ENCODE results near the gene VWA8. TPM values are rescaled to one million over a fixed set of nuclear protein-coding genes. Genes with fewer than 3 reads are reported as not detected.

VWA8 gene
- polyA plus RNA-seq, 1 of the 3 experiments (the other 2 are of a cell fraction) = 5.5 TPM

DNA sequence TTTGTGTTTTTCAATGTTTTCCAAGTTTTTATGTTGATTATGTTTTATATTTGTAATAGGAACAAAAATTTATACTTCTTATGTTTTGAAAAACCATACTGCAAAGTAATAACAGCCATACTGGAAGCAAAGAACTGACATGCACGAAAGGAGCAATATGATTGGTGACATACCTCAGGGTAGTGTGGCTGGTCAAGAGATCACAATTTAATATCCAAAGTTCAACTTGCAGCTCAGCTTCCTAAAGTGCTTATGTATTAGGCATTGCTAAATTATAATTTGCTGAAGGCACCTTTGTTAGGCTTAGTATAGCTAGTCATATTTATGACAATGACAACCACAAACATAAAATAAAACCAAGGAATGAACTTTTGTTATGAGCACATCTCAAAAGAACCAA, 25.9 kb downstream of the VWA8 start:
- 92% methylated on average over 1 of the region's 1 CpG for WGBS (ENCODE audit: low lambda C conversion rate)
- Histone ChIP-seq H3K4me2 (no peak overlapping the region), H3K79me2 (ENCODE audit: insufficient read depth) (0 out of 2 replicates have a peak, but pooled peaks cover under 1% of the 10 kb centered on the region), H3K27me3 (ENCODE audit: insufficient read depth) (no peaks in the 10 kb centered on the region), H2AFZ (ENCODE audit: low read depth) (no peak overlapping the region), H3K4me1 (ENCODE audit: control insufficient read depth in 1 of 2, insufficient read depth in 2 of 2, low read depth in 1 of 2, low read length in 1 of 2) (peaks cover 0 to 5% of the 10 kb centered on the region in 2 experiments; a peak in 2 of 4 replicates), H3K36me3 (replicated peaks in 1 of 2; ENCODE audit: control insufficient read depth in 1 of 2, insufficient read depth in 2 of 2, low read length in 1 of 2) (peaks cover 3 to 11% of the 10 kb centered on the region in 2 experiments), H3K4me3 (ENCODE audit: low read depth in 2 of 2, low read length in 1 of 2) (no peak overlapping the region), H3F3A (replicated peaks; ENCODE audit: insufficient read depth) (peaks cover 12% of the 10 kb centered on the region), H3K9me2 (no peaks in the 10 kb centered on the region), H3K9me3 (0 out of 2 replicates have a peak, but pooled peaks cover 5% of the 10 kb centered on the region), H4K20me1 (ENCODE audit: insufficient read depth) (no peaks in the 10 kb centered on the region), H3K27ac (ENCODE audit: low read depth in 2 of 2, low read length in 1 of 2) (no peak overlapping the region), H3K9ac (no peak overlapping the region)
- DNase-seq = no peak
- TF ChIP-seq RXRA (IDR thresholded peaks at IDR 0.05; ENCODE audit: borderline replicate concordance, low read depth) (no peak), NRF1 (IDR thresholded peaks at IDR 0.05; ENCODE audit: low read depth, low read length) (no peak), EP300 (IDR thresholded peaks at IDR 0.05; ENCODE audit: borderline replicate concordance in 1 of 2, low read depth in 1 of 2, low read length in 1 of 2) (no peak), POLR2AphosphoS5 (IDR thresholded peaks at IDR 0.05; ENCODE audit: low read depth, low read length) (no peak), NFIC (IDR thresholded peaks at IDR 0.05; ENCODE audit: borderline replicate concordance) (no peak), ELF1 (IDR thresholded peaks at IDR 0.05) (no peak), MXI1 (IDR thresholded peaks at IDR 0.05; ENCODE audit: low read depth, low read length) (no peak), MEF2A (IDR thresholded peaks at IDR 0.05; ENCODE audit: borderline replicate concordance, low read depth) (no peak), CHD2 (IDR thresholded peaks at IDR 0.05; ENCODE audit: low read length, partially characterized antibody) (no peak), FOSL2 (IDR thresholded peaks at IDR 0.05; ENCODE audit: borderline replicate concordance, low read depth) (no peak), RCOR1 (IDR thresholded peaks at IDR 0.05; ENCODE audit: low read length) (no peak)
- TF ChIP-seq, protein P1, sequence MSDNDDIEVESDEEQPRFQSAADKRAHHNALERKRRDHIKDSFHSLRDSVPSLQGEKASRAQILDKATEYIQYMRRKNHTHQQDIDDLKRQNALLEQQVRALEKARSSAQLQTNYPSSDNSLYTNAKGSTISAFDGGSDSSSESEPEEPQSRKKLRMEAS (IDR thresholded peaks at IDR 0.05; ENCODE audit: low read depth) = no peak
- TF ChIP-seq, protein P2, sequence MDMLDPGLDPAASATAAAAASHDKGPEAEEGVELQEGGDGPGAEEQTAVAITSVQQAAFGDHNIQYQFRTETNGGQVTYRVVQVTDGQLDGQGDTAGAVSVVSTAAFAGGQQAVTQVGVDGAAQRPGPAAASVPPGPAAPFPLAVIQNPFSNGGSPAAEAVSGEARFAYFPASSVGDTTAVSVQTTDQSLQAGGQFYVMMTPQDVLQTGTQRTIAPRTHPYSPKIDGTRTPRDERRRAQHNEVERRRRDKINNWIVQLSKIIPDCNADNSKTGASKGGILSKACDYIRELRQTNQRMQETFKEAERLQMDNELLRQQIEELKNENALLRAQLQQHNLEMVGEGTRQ (IDR thresholded peaks at IDR 0.05; ENCODE audit: borderline replicate concordance, low read depth, low read length) = no peak
- TF ChIP-seq, protein P3, sequence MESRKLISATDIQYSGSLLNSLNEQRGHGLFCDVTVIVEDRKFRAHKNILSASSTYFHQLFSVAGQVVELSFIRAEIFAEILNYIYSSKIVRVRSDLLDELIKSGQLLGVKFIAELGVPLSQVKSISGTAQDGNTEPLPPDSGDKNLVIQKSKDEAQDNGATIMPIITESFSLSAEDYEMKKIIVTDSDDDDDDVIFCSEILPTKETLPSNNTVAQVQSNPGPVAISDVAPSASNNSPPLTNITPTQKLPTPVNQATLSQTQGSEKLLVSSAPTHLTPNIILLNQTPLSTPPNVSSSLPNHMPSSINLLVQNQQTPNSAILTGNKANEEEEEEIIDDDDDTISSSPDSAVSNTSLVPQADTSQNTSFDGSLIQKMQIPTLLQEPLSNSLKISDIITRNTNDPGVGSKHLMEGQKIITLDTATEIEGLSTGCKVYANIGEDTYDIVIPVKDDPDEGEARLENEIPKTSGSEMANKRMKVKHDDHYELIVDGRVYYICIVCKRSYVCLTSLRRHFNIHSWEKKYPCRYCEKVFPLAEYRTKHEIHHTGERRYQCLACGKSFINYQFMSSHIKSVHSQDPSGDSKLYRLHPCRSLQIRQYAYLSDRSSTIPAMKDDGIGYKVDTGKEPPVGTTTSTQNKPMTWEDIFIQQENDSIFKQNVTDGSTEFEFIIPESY (IDR thresholded peaks at IDR 0.05; ENCODE audit: borderline replicate concordance, low read depth) = no peak
- ChIA-PET POLR2A (no interaction called here), CTCF (interaction anchor here (1.2 kb wide), 1 partner anchor 27 kb away, joined by 3 read pairs; no protein-coding TSS in a partner anchor)

DNA sequence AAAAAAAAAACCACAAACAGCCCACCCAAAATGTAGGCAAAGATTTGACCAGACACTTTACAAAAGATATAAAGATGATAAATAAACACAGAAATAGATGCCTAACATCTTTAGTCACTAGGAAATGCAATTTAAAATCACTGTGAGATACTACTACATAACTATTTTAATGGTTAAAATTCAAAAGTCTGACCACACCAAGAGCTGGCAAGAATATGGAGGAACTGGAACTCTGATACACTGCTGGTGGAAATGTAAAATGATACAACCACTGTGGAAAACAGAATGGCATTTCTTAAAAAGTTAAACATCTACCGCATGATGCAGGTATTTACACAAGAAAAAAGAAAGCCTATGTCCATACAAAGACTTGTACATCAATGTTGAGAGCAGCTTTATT, 26.8 kb downstream of the VWA8 start:
- TF ChIP-seq NRF1 (IDR thresholded peaks at IDR 0.05; ENCODE audit: low read depth, low read length) = no peak
- TF ChIP-seq JUND (IDR thresholded peaks at IDR 0.05) = no peak
- TF ChIP-seq FOSL2 (IDR thresholded peaks at IDR 0.05; ENCODE audit: borderline replicate concordance, low read depth) = no peak
- no peak for TF ChIP-seq GATA2 (CRISPR knock-in tag; IDR thresholded peaks at IDR 0.05)
- TF ChIP-seq FOXJ3 (CRISPR knock-in tag; IDR thresholded peaks at IDR 0.05) = no peak
- TF ChIP-seq RFX5 (IDR thresholded peaks at IDR 0.05; ENCODE audit: low read length) = no peak
- no peak for TF ChIP-seq MXI1 (IDR thresholded peaks at IDR 0.05; ENCODE audit: low read depth, low read length)
- no peak for TF ChIP-seq RXRA (IDR thresholded peaks at IDR 0.05; ENCODE audit: borderline replicate concordance, low read depth)
- Histone ChIP-seq H3K79me2 (ENCODE audit: insufficient read depth) (peaks cover 9% of the 10 kb centered on the region; the same call in 1 of the 2 replicates), H3K4me1 (ENCODE audit: control insufficient read depth in 1 of 2, insufficient read depth in 2 of 2, low read depth in 1 of 2, low read length in 1 of 2) (peaks cover 0 to 5% of the 10 kb centered on the region in 2 experiments; a peak in 2 of 4 replicates), H3K9me3 (0 out of 2 replicates have a peak, but pooled peaks cover 5% of the 10 kb centered on the region), H2AFZ (ENCODE audit: low read depth) (no peak overlapping the region), H3K9me2 (no peaks in the 10 kb centered on the region), H3K4me3 (ENCODE audit: low read depth in 2 of 2, low read length in 1 of 2) (no peak overlapping the region), H3K9ac (no peak overlapping the region), H3K27ac (ENCODE audit: low read depth in 2 of 2, low read length in 1 of 2) (no peak overlapping the region), H3K4me2 (no peak overlapping the region), H3F3A (replicated peaks; ENCODE audit: insufficient read depth) (peaks cover 12% of the 10 kb centered on the region), H3K27me3 (ENCODE audit: insufficient read depth) (no peaks in the 10 kb centered on the region), H3K36me3 (replicated peaks in 1 of 2; ENCODE audit: control insufficient read depth in 1 of 2, insufficient read depth in 2 of 2, low read length in 1 of 2) (peaks cover 3 to 11% of the 10 kb centered on the region in 2 experiments), H4K20me1 (ENCODE audit: insufficient read depth) (no peaks in the 10 kb centered on the region)
- 100% methylated on average over 1 of the region's 1 CpG for WGBS (ENCODE audit: low lambda C conversion rate)
- ChIA-PET POLR2A (no interaction called here), CTCF (interaction anchor here (1.2 kb wide), 1 partner anchor 28 kb away, joined by 3 read pairs; no protein-coding TSS in a partner anchor)
- no peak for DNase-seq
